ENCODE measurements around the gene ROCK2.

GRCh38 chr2:11338580-11338979 lies 5.9 kb downstream of the ROCK2 start:
- TF ChIP-seq CTCF (IDR thresholded peaks at IDR 0.05 in 8 of 11, conservative IDR thresholded peaks at IDR 0.05 in 3 of 11) (no peak), POLR2AphosphoS5 (IDR thresholded peaks at IDR 0.05) (no peak), POLR2A (IDR thresholded peaks at IDR 0.05) (no peak)
